ENCODE results near the gene FOSL1. TPM values are rescaled to one million over a fixed set of nuclear protein-coding genes. Genes with fewer than 3 reads are reported as not detected.
A peak's percentile ranks its signal among the peaks of the same experiment; 100 is the strongest.

Gene FOSL1
- total and polyA plus RNA-seq, 4 experiments from 2014 or later, result 0.39 to 0.81 (median 0.79) TPM; not detected in 1

- no peak for DNase-seq
- ChIA-PET POLR2A (ENCODE audit: partially characterized antibody) (interaction anchor here (1.0 to 1.6 kb wide), 2 partner anchors 11 to 74 kb away, joined by 3 to 4 read pairs; partner anchors contain the start of genes C11orf68 and DRAP1), CTCF (ENCODE audit: partially characterized antibody) (no interaction called here)
- H3K36me3 Mint-ChIP-seq, result no peaks in the 10 kb centered on the region
- H3K36me3 ChIP-seq (ENCODE audit: insufficient read depth, low read length), result no peaks in the 10 kb centered on the region
- H3K27me3 ChIP-seq (ENCODE audit: insufficient read depth, low read length), result no peaks in the 10 kb centered on the region
- H3K4me1 Mint-ChIP-seq, result peaks cover 2 to 6% (median 5%) of the 10 kb centered on the region in 4 donors
- intact Hi-C loops (cut with micrococcal nuclease), result no loop called here
- H3K9me3 Mint-ChIP-seq, result no peaks in the 10 kb centered on the region
- no peaks in the 10 kb centered on the region for H3K4me1 ChIP-seq (ENCODE audit: insufficient read depth, low read length)
- H3K4me3 Mint-ChIP-seq, result no peak overlapping the region
- no peak overlapping the region for H3K4me3 ChIP-seq (ENCODE audit: low read length in 2 of 2)
- no peaks in the 10 kb centered on the region for H3K9me3 ChIP-seq (ENCODE audit: control insufficient read depth in 1 of 2, low read length in 2 of 2)
- H3K27ac ChIP-seq (ENCODE audit: low read depth, low read length), result no peak overlapping the region
- H3K27me3 Mint-ChIP-seq, result peaks cover 3 to 7% of the 10 kb centered on the region in 2 donors
- no peak overlapping the region for H3K27ac Mint-ChIP-seq
Observed at GRCh38 chr11:65907878-65908277, 7.7 kb upstream of the FOSL1 start.

GRCh38 chr11:65906602-65907001, 6.4 kb upstream of the FOSL1 start:
- Mint-ChIP-seq H3K9me3 (no peaks in the 10 kb centered on the region), H3K4me3 (no peak overlapping the region), H3K27ac (no peak overlapping the region), H3K27me3 (peaks cover 3 to 8% of the 10 kb centered on the region in 2 donors), H3K4me1 (peaks cover 2 to 13% (median 5%) of the 10 kb centered on the region in 4 donors), H3K36me3 (no peaks in the 10 kb centered on the region)
- Histone ChIP-seq H3K36me3 (ENCODE audit: insufficient read depth, low read length) (no peaks in the 10 kb centered on the region), H3K9me3 (ENCODE audit: control insufficient read depth in 1 of 2, low read length in 2 of 2) (no peaks in the 10 kb centered on the region), H3K27me3 (ENCODE audit: insufficient read depth, low read length) (no peaks in the 10 kb centered on the region), H3K4me1 (ENCODE audit: insufficient read depth, low read length) (no peaks in the 10 kb centered on the region), H3K4me3 (ENCODE audit: low read length in 2 of 2) (no peak overlapping the region), H3K27ac (ENCODE audit: low read depth, low read length) (no peak overlapping the region)
- intact Hi-C loops (cut with micrococcal nuclease), result no loop called here
- no peak for DNase-seq
- ChIA-PET POLR2A (ENCODE audit: partially characterized antibody) (interaction anchor here (0.6 to 1.6 kb wide), 4 partner anchors 12 to 122 kb away, joined by 3 to 5 read pairs (median 4); partner anchors contain the start of genes C11orf68, CCDC85B and DRAP1), CTCF (ENCODE audit: partially characterized antibody) (interaction anchor here (1.8 to 2.3 kb wide), 2 partner anchors 16 to 22 kb away, joined by 9 to 12 read pairs; partner anchors contain the start of gene CCDC85B)

- H3K27me3 ChIP-seq (ENCODE audit: insufficient read depth, low read length), result peaks cover 4% of the 10 kb centered on the region
- no peaks in the 10 kb centered on the region for H3K9me3 Mint-ChIP-seq
- ChIA-PET CTCF (ENCODE audit: partially characterized antibody) (interaction anchor here (11.2 kb wide), 1 partner anchor 16 kb away, joined by 162 read pairs; the partner anchor contains the start of genes CCDC85B and FIBP), POLR2A (ENCODE audit: partially characterized antibody) (no interaction called here)
- H3K4me1 Mint-ChIP-seq, result peaks cover 3 to 15% (median 7%) of the 10 kb centered on the region in 4 donors
- intact Hi-C loops (cut with micrococcal nuclease), result no loop called here
- H3K27me3 Mint-ChIP-seq, result peaks cover 0 to 1% of the 10 kb centered on the region in 2 donors
- H3K9me3 ChIP-seq (ENCODE audit: control insufficient read depth in 1 of 2, low read length in 2 of 2), result no peaks in the 10 kb centered on the region
- DNase-seq, result no peak
- H3K27ac ChIP-seq (ENCODE audit: low read depth, low read length), result no peak overlapping the region
- no peak overlapping the region for H3K4me3 ChIP-seq (ENCODE audit: low read length in 2 of 2)
- H3K4me3 Mint-ChIP-seq, result no peak overlapping the region
- peaks cover 20% of the 10 kb centered on the region for H3K4me1 ChIP-seq (ENCODE audit: insufficient read depth, low read length)
- peak overlapping the region in 3 of 7 donors; percentile 32 to 59 (median 53) for H3K27ac Mint-ChIP-seq
- H3K36me3 Mint-ChIP-seq, result no peaks in the 10 kb centered on the region
- no peaks in the 10 kb centered on the region for H3K36me3 ChIP-seq (ENCODE audit: insufficient read depth, low read length)
Observed at GRCh38 chr11:65903715-65904114, 3.5 kb upstream of the FOSL1 start.

- no peak for DNase-seq
- Mint-ChIP-seq H3K27me3 (peaks cover 0 to 1% of the 10 kb centered on the region in 2 donors), H3K27ac (peak overlapping the region in 1 of 7 donors; percentile 59), H3K36me3 (no peaks in the 10 kb centered on the region), H3K4me1 (peaks cover 4 to 17% (median 7%) of the 10 kb centered on the region in 4 donors), H3K4me3 (no peak overlapping the region), H3K9me3 (no peaks in the 10 kb centered on the region)
- Histone ChIP-seq H3K9me3 (ENCODE audit: control insufficient read depth in 1 of 2, low read length in 2 of 2) (no peaks in the 10 kb centered on the region), H3K36me3 (ENCODE audit: insufficient read depth, low read length) (no peaks in the 10 kb centered on the region), H3K27me3 (ENCODE audit: insufficient read depth, low read length) (peaks cover 4% of the 10 kb centered on the region), H3K27ac (ENCODE audit: low read depth, low read length) (no peak overlapping the region), H3K4me3 (ENCODE audit: low read length in 2 of 2) (no peak overlapping the region), H3K4me1 (ENCODE audit: insufficient read depth, low read length) (peaks cover 21% of the 10 kb centered on the region)
- intact Hi-C loops (cut with micrococcal nuclease), result no loop called here
- ChIA-PET POLR2A (ENCODE audit: partially characterized antibody) (no interaction called here), CTCF (ENCODE audit: partially characterized antibody) (interaction anchor here (11.2 kb wide), 1 partner anchor 15 kb away, joined by 162 read pairs; the partner anchor contains the start of genes CCDC85B and FIBP)
Observed at GRCh38 chr11:65903068-65903481, 2.9 kb upstream of the FOSL1 start.

- no peaks in the 10 kb centered on the region for H3K36me3 ChIP-seq (ENCODE audit: insufficient read depth, low read length)
- no peaks in the 10 kb centered on the region for H3K9me3 ChIP-seq (ENCODE audit: control insufficient read depth in 1 of 2, low read length in 2 of 2)
- no peak for DNase-seq
- H3K4me1 ChIP-seq (ENCODE audit: insufficient read depth, low read length), result peaks cover 21% of the 10 kb centered on the region
- H3K9me3 Mint-ChIP-seq, result no peaks in the 10 kb centered on the region
- CTCF ChIA-PET (ENCODE audit: partially characterized antibody), result interaction anchor here (1.1 to 11.2 kb wide), 3 partner anchors 13 to 71 kb away, joined by 3 to 162 read pairs (median 8); partner anchors contain the start of genes C11orf68, CCDC85B and FIBP
- H3K4me3 Mint-ChIP-seq, result peak overlapping the region in 7 of 8 donors; percentile 37 to 84 (median 64)
- H3K4me3 ChIP-seq (ENCODE audit: low read length in 2 of 2), result no peak overlapping the region
- peaks cover 0 to 1% of the 10 kb centered on the region in 2 donors for H3K27me3 Mint-ChIP-seq
- no peaks in the 10 kb centered on the region for H3K36me3 Mint-ChIP-seq
- intact Hi-C loops (cut with micrococcal nuclease), result loop anchor here (1.0 kb wide), 3 partner anchors 11 to 60 kb away; partner anchors contain the start of genes C11orf68, CCDC85B, DRAP1 and SART1
- POLR2A ChIA-PET (ENCODE audit: partially characterized antibody), result interaction anchor here (0.6 to 3.4 kb wide), 17 partner anchors 8 to 356 kb away, joined by 3 to 97 read pairs (median 4); partner anchors contain the start of genes BANF1, C11orf68, CCDC85B and CFL1
- H3K27ac ChIP-seq (ENCODE audit: low read depth, low read length), result peak overlapping the region; percentile 37
- peak overlapping the region; percentile 69 to 93 (median 88) for H3K27ac Mint-ChIP-seq
- peaks cover 4% of the 10 kb centered on the region for H3K27me3 ChIP-seq (ENCODE audit: insufficient read depth, low read length)
- H3K4me1 Mint-ChIP-seq, result peaks cover 5 to 23% (median 7%) of the 10 kb centered on the region in 4 donors
Observed at GRCh38 chr11:65900899-65901180, 652 bp upstream of the FOSL1 start.

GRCh38 chr11:65899356-65900124, 648 bp downstream of the FOSL1 start:
- H3K27ac Mint-ChIP-seq, result peak overlapping the region in 4 of 7 donors; percentile 42 to 75 (median 68)
- peak in 3 of 5 donors; percentile 27 to 70 (median 33) for DNase-seq
- no peaks in the 10 kb centered on the region for H3K36me3 ChIP-seq (ENCODE audit: insufficient read depth, low read length)
- ChIA-PET CTCF (ENCODE audit: partially characterized antibody) (interaction anchor here (11.2 kb wide), 1 partner anchor 12 kb away, joined by 162 read pairs; the partner anchor contains the start of genes CCDC85B and FIBP), POLR2A (ENCODE audit: partially characterized antibody) (interaction anchor here (0.6 to 3.4 kb wide), 13 partner anchors 10 to 1121 kb away, joined by 3 to 97 read pairs (median 7); partner anchors contain the start of genes C11orf68, CCDC85B, CFL1 and DRAP1)
- H3K4me1 Mint-ChIP-seq, result peaks cover 5 to 31% (median 7%) of the 10 kb centered on the region in 4 donors
- no peaks in the 10 kb centered on the region for H3K9me3 Mint-ChIP-seq
- peaks cover 0 to 1% of the 10 kb centered on the region in 2 donors for H3K27me3 Mint-ChIP-seq
- no peaks in the 10 kb centered on the region for H3K36me3 Mint-ChIP-seq
- no peaks in the 10 kb centered on the region for H3K9me3 ChIP-seq (ENCODE audit: control insufficient read depth in 1 of 2, low read length in 2 of 2)
- peak overlapping the region; percentile 46 for H3K27ac ChIP-seq (ENCODE audit: low read depth, low read length)
- peak overlapping the region; percentile 17 to 51 for H3K4me3 ChIP-seq (ENCODE audit: low read length in 2 of 2)
- H3K4me3 Mint-ChIP-seq, result peak overlapping the region in 7 of 8 donors; percentile 5 to 75 (median 53)
- intact Hi-C loops (cut with micrococcal nuclease), result loop anchor here (1.0 kb wide), 3 partner anchors 9 to 62 kb away; partner anchors contain the start of genes C11orf68, CCDC85B, DRAP1 and SART1
- H3K27me3 ChIP-seq (ENCODE audit: insufficient read depth, low read length), result peaks cover 4% of the 10 kb centered on the region
- H3K4me1 ChIP-seq (ENCODE audit: insufficient read depth, low read length), result peaks cover 22% of the 10 kb centered on the region

Data from CD4-positive, alpha-beta memory T cell (primary cell).